Esophagus muscularis mucosa (tissue), 3 donors: ENCODE measurements around the gene SLC17A8.

Experiments used
- CTCF ChIP-seq, 3 experiments: fragments of 200-600 bp in 2 of 3; fragments of 450-650 bp in 1 of 3; sonication (generic) in 2 of 3; IDR thresholded peaks; one replicate each; pipeline ENCODE4 v1.5.1; 2017 to 2019; ENCODE audit warnings: antibody characterized with exemption in 3 of 3, mild to moderate bottlenecking in 2 of 3, moderate library complexity in 1 of 3
- POLR2A ChIP-seq: fragments of 450-650 bp; IDR thresholded peaks from one replicate; pipeline ENCODE4 v1.6.1; 2017; ENCODE audit warnings: antibody characterized with exemption, moderate library complexity, mild to moderate bottlenecking, low read depth
- POLR2AphosphoS5 ChIP-seq, 2 donors: sonication (generic); formaldehyde crosslinking; IDR thresholded peaks; one replicate each; pipeline ENCODE4 v1.6.1; 2017; ENCODE audit warnings: antibody characterized with exemption in 2 of 2

DNA sequence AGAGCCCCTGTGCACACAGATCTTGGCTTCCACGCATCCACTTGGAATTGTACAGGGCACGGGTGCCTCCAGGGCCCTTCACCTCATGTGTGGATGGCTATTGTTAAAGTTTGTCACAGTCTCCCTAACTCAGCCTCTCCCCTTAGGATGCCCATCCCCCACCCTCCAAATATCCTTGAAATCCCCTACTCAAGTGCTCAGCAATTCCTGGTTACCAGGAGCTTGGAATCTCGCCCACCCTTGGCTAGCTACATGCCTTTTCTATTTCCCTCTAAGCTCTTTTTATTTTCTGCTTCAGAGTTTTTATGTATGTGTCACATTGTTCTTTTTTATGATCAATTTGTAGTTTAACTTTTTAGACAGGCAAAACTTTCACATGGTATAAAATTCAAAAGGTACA is 103.8 kb downstream of the SLC17A8 start:
- no peak for TF ChIP-seq CTCF (IDR thresholded peaks at IDR 0.05)
- TF ChIP-seq POLR2A, result no peak
- no peak for TF ChIP-seq POLR2AphosphoS5 (IDR thresholded peaks at IDR 0.05)
